Measurements from ENCODE around the gene BTG1.
"Not testable (repeated sequence)": the region's sequence is repeated elsewhere in the genome, so short reads cannot be mapped to it uniquely, and the experiment has no call there.

BTG1 gene

DNA sequence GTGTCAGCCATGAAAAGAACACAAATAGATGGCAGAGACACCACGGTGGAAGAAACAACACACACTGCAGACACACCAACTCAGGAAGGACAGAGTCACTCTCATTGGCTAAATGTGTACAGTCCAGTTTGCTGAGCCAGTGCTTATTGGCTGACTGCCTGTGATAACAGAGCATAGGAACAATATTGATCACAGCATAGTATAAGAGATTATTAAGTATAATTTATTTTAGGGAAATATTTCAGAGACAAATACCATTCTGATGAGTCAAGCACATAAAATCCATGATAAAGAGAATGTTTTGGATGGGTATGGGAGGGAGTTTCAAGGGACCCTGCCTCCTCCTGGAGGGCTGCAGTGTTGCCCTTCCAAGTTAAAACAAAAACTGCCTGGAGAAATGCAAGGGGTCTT, 50.9 kb downstream of the BTG1 start:
- DNase-seq, result no peak

DNA sequence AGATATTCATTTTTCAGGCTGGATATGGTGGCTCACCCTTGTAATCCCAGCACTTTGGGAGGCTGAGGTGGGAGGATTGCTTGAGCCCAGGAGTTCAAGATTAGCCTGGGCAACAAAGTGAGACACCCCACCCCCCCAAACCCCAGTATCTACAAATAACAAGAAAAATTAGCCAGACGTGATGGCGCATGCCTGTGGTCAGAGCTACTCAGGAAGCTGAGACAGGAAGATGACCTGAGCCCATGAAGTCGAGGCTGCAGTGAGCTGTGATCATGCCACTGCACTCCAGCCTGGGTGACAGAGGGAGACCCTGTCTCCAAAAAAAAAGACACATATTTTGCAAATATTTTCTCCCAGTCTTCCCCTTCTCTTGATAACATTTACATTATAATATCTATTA, 51.3 kb downstream of the BTG1 start:
- not testable (repeated sequence) for DNase-seq
